ENCODE data around the gene DOCK1.
A peak's percentile ranks its signal among the peaks of the same experiment; 100 is the strongest.

Gene DOCK1

DNA sequence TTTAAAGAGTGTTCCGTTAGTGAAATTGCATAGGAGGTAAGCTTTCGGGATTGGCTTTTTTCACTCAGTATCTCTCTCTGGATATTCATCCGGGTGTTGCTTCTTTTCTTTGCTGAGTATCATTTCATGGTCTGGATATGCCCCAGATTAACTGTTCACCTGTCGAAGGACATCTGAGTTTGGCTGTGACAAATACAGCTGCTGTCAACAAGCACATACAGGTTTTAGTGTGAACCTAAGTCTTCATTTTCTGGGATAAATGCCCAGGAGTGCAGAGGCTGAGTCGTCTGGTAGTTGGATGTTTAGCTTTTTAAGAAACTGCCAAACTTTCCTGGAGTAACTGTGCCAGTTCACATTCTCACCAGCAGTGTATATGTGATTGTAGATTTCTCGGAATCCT, 5.6 kb downstream of the DOCK1 start:
- Histone ChIP-seq H3K23ac (ENCODE audit: low read length in 2 of 2) (no peak overlapping the region), H3K36me3 (ENCODE audit: control insufficient read depth in 1 of 2, insufficient read depth in 2 of 2, low read depth in 1 of 2, low read length in 2 of 2) (peaks cover 11 to 19% of the 10 kb centered on the region in 2 experiments), H3K18ac (ENCODE audit: low read depth in 1 of 2, low read length in 2 of 2) (no peak overlapping the region), H4K91ac (ENCODE audit: low read length) (no peak overlapping the region), H2BK120ac (ENCODE audit: low read depth, low read length) (no peak overlapping the region), H3K9ac (ENCODE audit: low read length) (no peak overlapping the region), H2BK5ac (ENCODE audit: low read depth, low read length, poor library complexity, severe bottlenecking) (no peak overlapping the region), H2AFZ (ENCODE audit: low read depth, low read length) (no peak overlapping the region), H3K79me1 (replicated peaks; ENCODE audit: low read length, poor library complexity, severe bottlenecking) (peaks cover 25% of the 10 kb centered on the region), H3K4me3 (ENCODE audit: insufficient read depth in 1 of 2, low read depth in 1 of 2, low read length in 2 of 2) (no peak overlapping the region), H3K9me3 (ENCODE audit: control insufficient read depth, low read length) (no peaks in the 10 kb centered on the region), H3K27ac (ENCODE audit: low read length, poor library complexity, severe bottlenecking) (no peak overlapping the region), H3K4me2 (ENCODE audit: low read length, poor library complexity, severe bottlenecking) (no peak overlapping the region), H4K8ac (ENCODE audit: low read length) (no peak overlapping the region), H3K4ac (ENCODE audit: low read depth in 1 of 2, low read length in 2 of 2) (no peak overlapping the region), H3K27me3 (ENCODE audit: control insufficient read depth in 1 of 2, insufficient read depth in 1 of 2, low read length in 2 of 2) (no peaks in the 10 kb centered on the region), H2BK15ac (ENCODE audit: low read depth, poor library complexity, severe bottlenecking) (no peak overlapping the region), H3K4me1 (ENCODE audit: control insufficient read depth, insufficient read depth, low read depth, low read length) (peaks cover 17% of the 10 kb centered on the region), H2BK12ac (ENCODE audit: low read length in 2 of 2) (no peak overlapping the region), H2AK5ac (ENCODE audit: low read length, severe bottlenecking) (no peak overlapping the region), H3K14ac (ENCODE audit: low read length in 2 of 2) (no peak overlapping the region)
- DNase-seq: no peak
- over 99% methylated on average over 6 of the region's 6 CpGs for WGBS

DNA sequence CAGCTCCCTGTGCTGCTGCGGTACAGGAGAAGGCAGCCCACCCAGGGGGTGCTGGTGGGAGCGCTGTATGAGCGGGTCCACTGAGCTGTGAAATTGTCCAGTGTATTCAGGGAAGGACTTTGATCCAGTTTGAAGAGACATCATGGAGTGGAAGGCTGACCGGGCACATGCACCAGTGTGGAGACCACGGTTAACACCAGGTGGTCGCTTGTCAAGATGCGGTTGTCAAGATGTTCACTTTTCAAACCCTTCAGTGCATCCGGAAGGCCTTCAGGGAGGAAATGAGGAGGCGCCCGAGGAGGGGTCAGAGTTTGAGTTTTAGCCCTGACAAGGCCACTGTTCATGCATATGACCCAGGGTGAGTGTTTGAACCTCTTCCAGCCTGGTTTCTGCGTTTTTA, 6.1 kb downstream of the DOCK1 start:
- WGBS: 96% methylated on average over 11 of the region's 11 CpGs
- H3K4me2 ChIP-seq (ENCODE audit: low read length, poor library complexity, severe bottlenecking): no peak overlapping the region
- H3K79me1 ChIP-seq (replicated peaks; ENCODE audit: low read length, poor library complexity, severe bottlenecking): peaks cover 27% of the 10 kb centered on the region
- no peak overlapping the region for H3K9ac ChIP-seq (ENCODE audit: low read length)
- H3K27ac ChIP-seq (ENCODE audit: low read length, poor library complexity, severe bottlenecking): no peak overlapping the region
- H3K36me3 ChIP-seq (ENCODE audit: control insufficient read depth in 1 of 2, insufficient read depth in 2 of 2, low read depth in 1 of 2, low read length in 2 of 2): peaks cover 11 to 19% of the 10 kb centered on the region in 2 experiments
- H3K4me3 ChIP-seq (ENCODE audit: insufficient read depth in 1 of 2, low read depth in 1 of 2, low read length in 2 of 2): no peak overlapping the region
- no peak overlapping the region for H2BK120ac ChIP-seq (ENCODE audit: low read depth, low read length)
- H2AFZ ChIP-seq (ENCODE audit: low read depth, low read length): no peak overlapping the region
- DNase-seq: no peak
- H4K91ac ChIP-seq (ENCODE audit: low read length): no peak overlapping the region
- H2AK5ac ChIP-seq (ENCODE audit: low read length, severe bottlenecking): no peak overlapping the region
- H3K9me3 ChIP-seq (ENCODE audit: control insufficient read depth, low read length): no peaks in the 10 kb centered on the region
- H3K4ac ChIP-seq (ENCODE audit: low read depth in 1 of 2, low read length in 2 of 2): no peak overlapping the region
- H2BK12ac ChIP-seq (ENCODE audit: low read length in 2 of 2): no peak overlapping the region
- H3K27me3 ChIP-seq (ENCODE audit: control insufficient read depth in 1 of 2, insufficient read depth in 1 of 2, low read length in 2 of 2): no peaks in the 10 kb centered on the region
- H2BK15ac ChIP-seq (ENCODE audit: low read depth, poor library complexity, severe bottlenecking): no peak overlapping the region
- no peak overlapping the region for H4K8ac ChIP-seq (ENCODE audit: low read length)
- no peak overlapping the region for H3K14ac ChIP-seq (ENCODE audit: low read length in 2 of 2)
- H3K23ac ChIP-seq (ENCODE audit: low read length in 2 of 2): peak overlapping the region in 1 of 2 experiments; percentile 23
- peaks cover 16% of the 10 kb centered on the region for H3K4me1 ChIP-seq (ENCODE audit: control insufficient read depth, insufficient read depth, low read depth, low read length)
- H2BK5ac ChIP-seq (ENCODE audit: low read depth, low read length, poor library complexity, severe bottlenecking): no peak overlapping the region
- H3K18ac ChIP-seq (ENCODE audit: low read depth in 1 of 2, low read length in 2 of 2): no peak overlapping the region

DNA sequence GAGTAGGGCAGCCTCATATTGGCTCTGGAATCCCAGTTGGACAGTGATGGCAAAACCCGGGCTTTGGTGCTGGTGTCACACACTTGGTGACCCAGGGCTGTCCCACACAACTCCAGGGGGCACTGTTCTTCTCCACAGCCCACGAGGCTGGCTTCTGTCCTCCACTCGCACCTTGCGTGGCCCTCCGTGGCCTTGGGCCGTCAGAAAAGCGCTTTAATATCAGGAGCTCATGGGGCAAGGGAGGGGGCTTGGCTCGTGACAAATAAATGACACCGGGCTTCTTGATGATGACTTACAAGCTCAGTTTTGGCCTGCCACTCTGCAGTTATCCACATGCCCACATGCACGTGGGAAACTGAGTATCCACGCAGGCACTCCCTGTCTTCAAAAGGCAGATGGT, 8.1 kb downstream of the DOCK1 start:
- peak overlapping the region; percentile 31 for H4K8ac ChIP-seq (ENCODE audit: low read length)
- H2BK5ac ChIP-seq (ENCODE audit: low read depth, low read length, poor library complexity, severe bottlenecking): no peak overlapping the region
- no peak overlapping the region for H2BK12ac ChIP-seq (ENCODE audit: low read length in 2 of 2)
- H3K4ac ChIP-seq (ENCODE audit: low read depth in 1 of 2, low read length in 2 of 2): no peak overlapping the region
- no peak overlapping the region for H3K4me2 ChIP-seq (ENCODE audit: low read length, poor library complexity, severe bottlenecking)
- no peaks in the 10 kb centered on the region for H3K9me3 ChIP-seq (ENCODE audit: control insufficient read depth, low read length)
- H3K79me1 ChIP-seq (replicated peaks; ENCODE audit: low read length, poor library complexity, severe bottlenecking): peaks cover 36% of the 10 kb centered on the region
- H3K27ac ChIP-seq (ENCODE audit: low read length, poor library complexity, severe bottlenecking): no peak overlapping the region
- H2AFZ ChIP-seq (ENCODE audit: low read depth, low read length): no peak overlapping the region
- peaks cover 12% of the 10 kb centered on the region for H3K4me1 ChIP-seq (ENCODE audit: control insufficient read depth, insufficient read depth, low read depth, low read length)
- H3K4me3 ChIP-seq (ENCODE audit: insufficient read depth in 1 of 2, low read depth in 1 of 2, low read length in 2 of 2): no peak overlapping the region
- WGBS: 99% methylated on average over 11 of the region's 11 CpGs
- peaks cover 11 to 19% of the 10 kb centered on the region in 2 experiments for H3K36me3 ChIP-seq (ENCODE audit: control insufficient read depth in 1 of 2, insufficient read depth in 2 of 2, low read depth in 1 of 2, low read length in 2 of 2)
- H3K18ac ChIP-seq (ENCODE audit: low read depth in 1 of 2, low read length in 2 of 2): no peak overlapping the region
- no peak for DNase-seq
- no peak overlapping the region for H3K14ac ChIP-seq (ENCODE audit: low read length in 2 of 2)
- H3K27me3 ChIP-seq (ENCODE audit: control insufficient read depth in 1 of 2, insufficient read depth in 1 of 2, low read length in 2 of 2): no peaks in the 10 kb centered on the region
- H3K9ac ChIP-seq (ENCODE audit: low read length): no peak overlapping the region
- no peak overlapping the region for H2BK15ac ChIP-seq (ENCODE audit: low read depth, poor library complexity, severe bottlenecking)
- no peak overlapping the region for H2BK120ac ChIP-seq (ENCODE audit: low read depth, low read length)
- H2AK5ac ChIP-seq (ENCODE audit: low read length, severe bottlenecking): no peak overlapping the region
- no peak overlapping the region for H3K23ac ChIP-seq (ENCODE audit: low read length in 2 of 2)
- no peak overlapping the region for H4K91ac ChIP-seq (ENCODE audit: low read length)

DNA sequence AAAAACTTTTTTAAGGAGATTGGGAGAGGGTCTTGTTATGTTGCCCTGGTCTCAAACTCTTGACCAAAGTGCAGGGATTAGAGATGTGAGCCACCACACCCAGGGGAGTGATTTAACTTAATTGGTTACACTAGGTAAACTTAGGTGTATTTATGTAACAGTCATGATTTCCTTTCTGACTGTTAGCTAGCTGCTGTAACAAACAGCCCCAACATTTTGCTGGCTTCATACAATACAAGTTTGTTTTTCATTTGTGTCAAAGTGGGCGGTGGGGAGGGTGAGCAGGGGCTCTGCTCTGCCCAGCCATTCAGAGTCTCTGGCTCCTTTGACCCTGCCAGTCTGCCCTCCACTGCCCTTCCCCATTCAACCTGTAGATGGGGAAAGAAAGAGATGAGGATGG, 9.3 kb downstream of the DOCK1 start:
- Histone ChIP-seq H4K91ac (ENCODE audit: low read length) (no peak overlapping the region), H2AK5ac (ENCODE audit: low read length, severe bottlenecking) (no peak overlapping the region), H3K27ac (ENCODE audit: low read length, poor library complexity, severe bottlenecking) (no peak overlapping the region), H3K18ac (ENCODE audit: low read depth in 1 of 2, low read length in 2 of 2) (no peak overlapping the region), H3K79me1 (replicated peaks; ENCODE audit: low read length, poor library complexity, severe bottlenecking) (peaks cover 42% of the 10 kb centered on the region), H3K9me3 (ENCODE audit: control insufficient read depth, low read length) (no peaks in the 10 kb centered on the region), H2BK5ac (ENCODE audit: low read depth, low read length, poor library complexity, severe bottlenecking) (no peak overlapping the region), H3K9ac (ENCODE audit: low read length) (no peak overlapping the region), H3K4me2 (ENCODE audit: low read length, poor library complexity, severe bottlenecking) (no peak overlapping the region), H2BK120ac (ENCODE audit: low read depth, low read length) (no peak overlapping the region), H2BK15ac (ENCODE audit: low read depth, poor library complexity, severe bottlenecking) (no peak overlapping the region), H3K27me3 (ENCODE audit: control insufficient read depth in 1 of 2, insufficient read depth in 1 of 2, low read length in 2 of 2) (no peaks in the 10 kb centered on the region), H3K14ac (ENCODE audit: low read length in 2 of 2) (no peak overlapping the region), H3K4ac (ENCODE audit: low read depth in 1 of 2, low read length in 2 of 2) (no peak overlapping the region), H2AFZ (ENCODE audit: low read depth, low read length) (no peak overlapping the region), H3K4me3 (ENCODE audit: insufficient read depth in 1 of 2, low read depth in 1 of 2, low read length in 2 of 2) (no peak overlapping the region), H2BK12ac (ENCODE audit: low read length in 2 of 2) (no peak overlapping the region), H4K8ac (ENCODE audit: low read length) (no peak overlapping the region), H3K4me1 (ENCODE audit: control insufficient read depth, insufficient read depth, low read depth, low read length) (peaks cover 10% of the 10 kb centered on the region), H3K23ac (ENCODE audit: low read length in 2 of 2) (no peak overlapping the region), H3K36me3 (ENCODE audit: control insufficient read depth in 1 of 2, insufficient read depth in 2 of 2, low read depth in 1 of 2, low read length in 2 of 2) (peaks cover 11 to 21% of the 10 kb centered on the region in 2 experiments)
- WGBS: 100% methylated on average over 1 of the region's 1 CpG
- DNase-seq: no peak
